GM12801 (cell line): Measurements from ENCODE around the gene IGFBP6.

Source experiments
- CTCF ChIP-seq: IDR thresholded peaks from one replicate; pipeline ENCODE4 v1.5.1; 2011; ENCODE audit warnings: control low read depth; ENCODE audit not compliant: insufficient read length; ENCODE audit errors: extremely low read depth

IGFBP6 gene

DNA sequence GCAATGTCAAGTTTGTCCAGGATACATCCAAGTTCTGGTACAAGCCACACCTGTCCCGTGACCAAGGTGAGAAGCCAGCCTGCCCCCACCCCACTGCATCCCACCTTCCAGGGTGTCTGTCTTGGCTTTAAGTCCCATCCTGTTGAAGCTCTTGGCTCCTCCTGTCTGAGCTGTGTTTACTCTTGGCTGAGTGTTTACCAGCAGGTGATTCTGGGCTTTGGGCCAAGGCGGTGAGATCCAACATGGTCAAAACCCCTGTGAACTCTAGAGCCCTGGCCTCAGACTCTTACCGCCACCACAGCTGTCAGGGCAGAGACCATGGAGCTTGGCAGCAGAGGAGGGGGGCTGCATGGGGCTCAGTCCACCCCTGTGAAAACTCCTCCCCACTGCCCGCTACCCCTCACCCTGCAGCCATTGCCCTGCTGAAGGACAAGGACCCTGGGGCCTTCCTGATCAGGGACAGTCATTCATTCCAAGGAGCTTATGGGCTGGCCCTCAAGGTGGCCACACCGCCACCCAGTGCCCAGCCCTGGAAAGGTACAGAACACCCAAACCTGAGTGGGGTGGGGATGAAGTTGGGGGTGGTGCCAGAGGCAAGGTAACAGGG lies 36.0 kb upstream of the IGFBP6 start:
- no peak for TF ChIP-seq CTCF

DNA sequence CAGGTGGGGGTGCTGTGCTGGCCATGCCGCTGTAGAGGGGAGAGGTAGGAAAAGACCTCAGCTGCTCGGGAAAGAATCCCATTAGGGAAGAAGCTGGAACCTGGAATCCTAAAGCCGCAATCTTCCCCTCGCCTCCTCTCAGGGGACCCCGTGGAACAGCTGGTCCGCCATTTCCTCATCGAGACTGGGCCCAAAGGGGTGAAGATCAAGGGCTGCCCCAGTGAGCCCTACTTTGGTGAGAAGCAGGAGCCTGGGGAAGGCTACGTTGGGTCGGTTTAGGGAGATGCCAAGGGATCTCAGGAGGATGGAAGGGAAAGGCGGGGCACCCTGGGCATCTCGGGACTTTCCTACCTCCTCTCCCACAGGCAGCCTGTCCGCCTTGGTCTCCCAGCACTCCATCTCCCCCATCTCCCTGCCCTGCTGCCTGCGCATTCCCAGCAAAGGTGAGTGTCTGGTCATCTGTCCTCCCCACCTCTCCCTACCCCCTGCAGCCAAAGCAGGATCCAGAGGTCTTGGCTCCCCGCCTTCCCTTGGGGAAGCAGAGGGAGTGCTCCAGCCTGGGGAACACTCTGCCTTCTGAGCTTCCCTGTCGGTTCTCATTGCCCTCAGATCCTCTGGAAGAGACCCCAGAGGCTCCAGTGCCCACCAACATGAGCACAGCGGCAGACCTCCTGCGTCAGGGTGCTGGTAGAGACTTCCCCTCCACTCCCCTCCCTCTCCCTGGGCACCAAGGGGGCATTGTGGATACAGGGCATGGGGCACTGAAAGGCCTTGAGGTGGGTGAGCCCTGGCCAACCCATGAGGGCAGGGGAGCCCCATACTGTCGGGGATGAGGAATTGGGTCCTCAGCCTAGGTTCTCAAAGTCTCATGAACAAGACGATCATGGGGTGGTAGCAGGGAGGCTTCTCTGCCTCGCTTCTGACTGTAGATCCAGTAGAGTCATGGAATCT lies 35.2 kb upstream of the IGFBP6 start:
- TF ChIP-seq CTCF = no peak

- TF ChIP-seq CTCF = no peak
Measured at GRCh38 chr12:53062977-53063707, 34.3 kb upstream of the IGFBP6 start.

- no peak for TF ChIP-seq CTCF
Measured at GRCh38 chr12:53063708-53064612, 33.5 kb upstream of the IGFBP6 start.

GRCh38 chr12:53064613-53065436 lies 32.6 kb upstream of the IGFBP6 start:
- TF ChIP-seq CTCF = no peak

DNA sequence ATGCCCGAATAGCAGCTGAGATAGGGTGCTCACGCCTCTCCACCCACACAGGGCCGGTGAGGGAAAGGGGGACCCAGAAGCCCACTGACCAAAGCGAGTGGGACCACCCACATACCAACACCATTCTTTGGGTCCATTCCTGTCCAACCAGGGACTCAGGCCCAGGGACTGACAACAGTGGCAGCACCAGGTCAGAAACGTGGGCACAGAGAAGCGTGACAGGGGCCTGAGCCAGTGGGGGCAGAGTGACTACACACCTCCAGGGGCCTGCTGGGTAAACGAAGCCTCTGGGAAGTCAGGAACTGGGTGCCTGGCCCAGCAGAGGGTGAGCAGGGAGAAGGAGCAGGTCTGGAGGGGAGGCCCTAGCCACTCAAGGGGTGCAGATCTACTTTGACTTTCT lies 32.0 kb upstream of the IGFBP6 start:
- no peak for TF ChIP-seq CTCF
